Smooth muscle cell of the brain vasculature (primary cell): ENCODE results near the gene ACVR1.

Experiments
- DNase-seq: peaks from one replicate; pipeline ENCODE4 v3.0.0-alpha.2; 2012; ENCODE audit warnings: low read depth, low spot score

The ACVR1 gene

GRCh38 chr2:157793053-157793612, 83.0 kb downstream of the ACVR1 start:
- no peak for DNase-seq

DNA sequence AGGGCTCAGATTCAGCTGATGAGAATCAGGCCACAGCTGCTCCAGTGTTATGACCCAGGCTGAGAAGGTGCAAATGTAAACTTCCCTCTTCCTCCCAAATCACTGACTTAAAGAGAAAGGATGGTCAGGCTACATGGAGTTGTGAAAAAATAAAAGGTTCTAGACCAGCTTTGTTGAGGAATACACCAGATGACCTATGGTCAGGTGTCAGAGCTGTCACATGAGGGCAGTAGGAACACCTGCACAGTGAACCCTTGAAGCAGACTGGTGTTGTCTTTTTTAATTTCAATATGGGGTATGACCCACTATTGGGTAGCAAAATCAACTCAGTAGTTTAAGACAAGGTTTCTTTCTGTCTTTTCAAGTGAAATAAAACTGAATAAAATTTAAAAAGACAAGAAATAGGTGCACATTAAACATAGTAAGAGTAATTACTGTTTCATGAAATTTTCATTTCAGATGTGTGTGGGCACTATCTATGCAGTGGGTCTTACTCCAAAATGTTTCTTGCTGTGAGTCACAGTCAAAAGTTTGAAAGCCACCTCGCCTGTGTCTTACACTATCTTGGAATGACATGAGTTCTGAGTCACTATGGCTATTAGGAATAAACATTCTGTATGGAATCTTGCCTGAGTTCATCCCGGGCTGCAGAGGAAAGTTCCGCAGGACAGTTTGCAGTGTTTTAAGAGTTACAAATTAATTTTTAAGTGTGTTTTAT, 83.6 kb downstream of the ACVR1 start:
- no peak for DNase-seq

DNA sequence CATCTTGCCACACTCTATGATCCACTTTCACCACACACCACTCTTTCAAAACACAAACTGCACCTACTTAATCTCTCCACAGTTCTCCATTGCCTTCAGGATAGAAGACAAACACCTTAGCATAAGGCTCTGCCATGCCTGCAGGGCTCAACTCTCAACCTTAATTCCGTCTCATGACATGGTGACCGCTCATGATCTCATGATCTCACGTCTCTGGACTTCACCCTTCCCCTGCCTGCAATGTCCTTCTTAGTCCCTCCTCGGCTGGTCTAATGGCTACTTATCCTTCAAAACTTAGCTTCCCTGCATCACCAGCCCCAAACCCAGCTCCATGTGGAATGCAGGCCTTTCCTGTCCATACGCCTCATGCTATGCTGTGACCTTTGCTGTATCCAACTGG, 85.3 kb downstream of the ACVR1 start:
- no peak for DNase-seq

- DNase-seq = no peak
These were observed 86.1 kb downstream of the ACVR1 start for GRCh38 chr2:157789933-157790511.

DNA sequence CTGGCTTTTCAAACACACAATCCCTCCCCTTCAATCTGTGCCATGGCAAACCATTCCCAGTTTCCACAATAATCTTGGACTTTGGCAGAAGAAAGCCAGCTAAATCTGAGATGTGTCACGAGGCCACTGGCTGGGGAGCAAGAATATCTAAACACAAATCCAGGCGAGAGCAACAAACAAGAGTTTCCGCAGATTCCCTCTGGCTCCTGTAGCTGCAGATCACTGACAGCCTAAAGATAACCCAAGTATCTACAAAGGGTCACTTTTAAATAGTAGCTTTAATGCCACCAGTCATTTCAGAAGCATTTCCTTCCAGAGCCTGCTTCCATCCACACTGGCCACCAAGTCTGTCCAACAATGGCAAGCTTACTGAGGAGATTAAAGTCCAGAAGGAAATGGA, 86.9 kb downstream of the ACVR1 start:
- no peak for DNase-seq

DNA sequence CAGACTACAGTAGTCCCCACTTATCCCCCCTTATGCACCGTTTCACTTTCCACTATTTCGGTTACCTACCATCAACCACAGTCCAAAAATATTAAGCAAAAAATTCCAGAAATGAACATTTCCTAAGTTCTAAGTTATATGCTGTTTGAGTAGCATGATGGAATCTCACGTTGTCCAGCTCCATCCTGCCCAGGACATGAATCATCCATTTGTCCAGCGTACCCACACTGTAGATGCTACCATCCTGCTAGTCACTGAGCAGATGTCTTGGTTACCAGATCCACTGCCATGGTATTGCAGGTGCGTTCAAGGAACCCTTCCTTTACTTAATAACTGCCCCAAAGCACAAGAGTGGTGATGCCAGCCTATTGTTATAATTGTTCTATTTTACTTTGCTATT, 87.9 kb downstream of the ACVR1 start:
- no peak for DNase-seq

DNA sequence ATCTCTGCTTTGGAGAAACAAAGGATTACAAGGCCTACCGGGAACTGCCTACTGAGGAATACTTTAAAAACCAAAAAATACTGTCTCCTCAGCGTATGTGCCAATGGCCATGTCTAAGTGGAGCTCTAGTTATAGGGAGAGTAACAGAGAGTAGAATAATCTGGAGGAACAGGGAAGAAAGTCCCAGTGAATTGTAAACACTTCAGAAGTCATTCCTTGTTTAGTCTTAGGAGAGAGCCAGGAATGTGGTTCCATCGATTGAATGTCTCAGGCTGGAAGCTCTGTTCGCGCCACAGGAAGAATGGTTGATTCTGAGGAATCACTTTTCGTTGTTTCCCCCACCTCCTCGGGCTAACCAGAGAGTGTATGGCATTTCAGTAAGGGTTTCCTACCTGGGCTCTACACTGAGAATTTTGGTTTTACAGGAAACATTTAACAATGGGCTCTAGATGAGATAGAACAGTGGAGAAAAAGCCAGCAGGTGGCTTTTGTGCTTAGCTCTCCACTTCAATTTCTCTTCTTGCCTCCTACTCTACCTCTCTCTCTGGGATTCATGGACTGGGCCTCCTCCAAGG, 88.7 kb downstream of the ACVR1 start:
- DNase-seq = no peak

GRCh38 chr2:157786663-157787363, 89.3 kb downstream of the ACVR1 start:
- DNase-seq = no peak

DNA sequence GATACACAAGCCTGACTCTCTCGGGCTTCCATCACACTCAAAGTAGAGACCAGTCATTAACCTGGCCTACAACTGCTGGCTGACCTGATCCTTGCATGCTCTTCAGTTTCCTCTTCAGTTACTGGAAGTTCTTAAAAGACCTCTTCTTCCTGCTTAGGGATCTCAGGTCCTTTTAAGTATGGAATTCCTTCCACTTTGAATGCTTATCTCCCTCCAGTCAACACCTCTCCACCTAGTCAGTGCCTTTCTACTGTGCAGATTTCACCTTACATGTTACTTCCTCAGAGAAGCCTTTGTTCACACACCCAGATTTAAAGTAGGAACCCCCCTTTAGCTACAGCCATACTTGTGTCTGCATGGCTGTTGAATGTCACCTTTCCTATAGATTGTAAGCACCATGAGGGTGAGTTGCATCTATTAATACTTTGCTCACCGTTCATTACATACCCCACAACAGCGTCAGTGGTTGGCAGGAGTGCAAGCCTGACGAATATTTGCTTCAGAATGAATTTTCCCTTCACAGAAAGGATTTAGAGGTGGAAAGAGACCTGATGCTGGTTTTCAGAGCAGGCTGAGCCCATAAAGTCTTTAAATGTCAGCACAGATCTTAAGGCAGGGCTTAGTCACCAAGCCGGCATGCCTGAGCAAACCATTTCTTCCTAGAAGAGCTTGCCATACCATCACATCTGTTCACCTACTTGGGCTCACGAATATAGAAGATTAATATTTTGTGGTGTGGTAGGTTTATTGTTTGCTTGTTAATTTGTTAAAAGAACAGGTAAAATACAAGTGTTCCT, 90.1 kb downstream of the ACVR1 start:
- no peak for DNase-seq

DNA sequence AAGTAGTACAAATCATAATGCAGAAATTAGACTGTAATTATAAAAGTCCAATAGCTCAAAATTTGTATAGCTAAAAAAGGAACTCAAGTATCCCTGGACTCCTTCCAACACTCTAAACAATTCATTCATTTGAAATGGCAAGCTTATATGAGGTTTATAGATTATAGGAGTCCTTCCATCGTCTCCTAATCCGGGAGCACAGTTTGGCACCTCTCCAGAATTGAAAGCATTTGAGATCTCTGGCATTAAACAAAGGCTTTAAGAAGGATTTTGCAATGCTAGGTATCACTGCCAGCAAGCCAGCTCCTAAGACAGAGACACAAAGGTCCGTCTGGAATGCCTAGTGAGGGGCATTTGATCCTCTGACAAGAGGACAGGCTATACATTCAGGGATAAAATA, 90.9 kb downstream of the ACVR1 start:
- DNase-seq = no peak

DNA sequence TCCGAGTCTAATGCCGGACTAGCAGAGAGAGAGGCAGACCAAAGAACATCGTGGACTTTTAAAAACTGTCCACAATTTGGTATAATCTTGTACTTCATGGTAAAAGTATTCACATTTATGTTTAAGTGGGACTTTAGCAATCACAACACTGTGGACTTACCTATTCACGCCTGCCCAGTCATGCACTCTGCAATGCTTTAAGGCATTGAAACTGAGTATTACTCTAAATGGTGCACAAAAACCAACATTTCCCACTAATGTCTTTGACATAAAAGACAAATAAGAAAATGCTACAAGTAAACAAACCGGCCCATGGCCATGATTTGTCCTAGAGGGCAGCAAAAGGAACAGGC, 91.3 kb downstream of the ACVR1 start:
- DNase-seq = no peak

- DNase-seq = peak; percentile 77
These were observed 91.8 kb downstream of the ACVR1 start for GRCh38 chr2:157784169-157784822.

GRCh38 chr2:157783245-157783644, 92.9 kb downstream of the ACVR1 start:
- DNase-seq = no peak

DNA sequence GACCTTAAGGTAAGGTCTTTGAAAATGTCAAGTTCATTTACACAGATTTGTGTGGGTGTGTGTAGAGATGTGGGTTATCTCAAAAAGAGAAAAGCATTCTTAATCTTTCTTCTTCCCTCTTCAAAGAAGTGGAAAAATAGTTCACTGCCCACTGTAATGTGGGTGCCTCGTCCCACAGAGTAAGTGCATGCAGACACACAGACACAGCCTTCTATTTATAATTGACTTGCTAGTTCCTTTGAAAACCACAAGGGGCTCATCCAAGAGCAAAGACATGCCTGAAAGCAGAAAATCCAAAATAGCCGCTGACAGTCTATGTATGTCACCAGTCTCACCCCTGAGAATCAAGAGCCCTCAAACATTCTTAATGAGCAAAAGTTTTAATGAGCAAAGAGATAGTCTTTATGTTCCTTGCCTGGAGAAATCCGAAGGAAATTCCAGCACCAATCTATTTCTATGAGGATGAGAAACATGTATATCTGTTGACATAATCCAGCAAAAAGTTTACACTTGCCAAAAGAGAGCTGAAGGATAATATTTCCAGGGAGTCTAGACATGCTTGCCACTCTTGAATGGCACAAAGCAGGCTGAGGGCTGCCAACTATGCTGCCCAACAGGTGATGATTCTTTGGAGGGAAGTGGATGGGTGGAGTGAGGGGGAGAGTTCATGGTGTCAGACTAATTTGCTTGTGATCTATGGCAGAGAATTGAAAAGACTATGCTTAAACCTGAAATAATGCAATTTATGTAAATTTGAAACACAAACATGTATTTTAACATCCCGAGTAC, 93.9 kb downstream of the ACVR1 start:
- DNase-seq = no peak

DNA sequence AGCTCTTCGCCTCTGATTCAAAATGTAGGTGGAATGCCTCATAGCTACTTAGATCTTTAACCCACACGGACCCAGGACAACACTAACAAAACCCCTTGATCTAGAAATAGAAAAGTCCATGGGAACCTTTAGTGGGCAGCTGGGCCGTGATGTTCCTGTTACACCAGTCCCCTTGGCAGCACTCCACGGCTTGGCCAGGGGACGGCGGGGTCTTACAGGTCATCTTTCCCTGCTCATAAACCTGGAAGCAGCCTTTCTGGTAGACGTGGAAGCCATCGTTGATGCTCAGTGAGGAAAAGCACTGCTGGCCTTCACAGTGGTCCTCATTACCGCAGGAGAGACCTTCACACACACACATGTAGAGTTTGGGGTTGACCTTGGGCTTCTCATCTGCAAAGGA, 95.9 kb downstream of the ACVR1 start:
- no peak for DNase-seq

DNA sequence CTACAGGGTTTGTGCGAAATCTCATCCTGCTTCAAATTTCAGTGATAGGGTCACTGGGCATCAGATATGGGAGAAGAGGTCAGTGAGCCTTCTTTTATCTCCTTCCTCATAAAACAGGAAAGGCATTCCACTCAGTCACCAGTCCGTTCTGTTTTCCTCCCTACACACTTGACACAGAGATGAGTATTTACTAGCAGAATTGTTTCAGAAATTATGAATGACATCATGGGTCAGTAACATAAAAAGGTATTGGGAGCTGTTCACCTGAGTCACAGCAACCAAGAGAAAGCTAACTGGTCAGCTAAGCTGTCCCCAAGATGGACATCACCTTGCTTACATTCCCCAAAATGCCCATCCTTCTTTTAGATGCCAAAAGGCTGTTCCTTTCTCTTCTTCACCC, 96.3 kb downstream of the ACVR1 start:
- no peak for DNase-seq

DNA sequence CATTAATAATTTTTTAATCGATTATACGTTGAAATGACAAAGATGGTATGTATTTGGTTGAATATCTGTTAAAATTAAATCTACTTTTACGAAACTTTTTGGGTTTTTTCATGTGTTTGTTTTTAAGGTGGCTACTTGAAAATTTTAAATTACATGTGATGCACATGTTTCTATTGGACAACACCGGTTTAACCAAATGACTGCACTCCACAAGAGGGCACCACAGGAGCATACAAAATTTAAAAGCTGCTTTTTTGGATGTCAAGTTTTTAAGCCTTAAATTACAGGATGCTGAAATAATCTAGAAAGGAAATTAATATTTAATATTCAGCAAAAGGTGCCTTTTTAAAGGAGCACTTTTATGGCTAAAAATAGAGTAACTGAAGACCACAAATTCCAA, 98.7 kb downstream of the ACVR1 start:
- no peak for DNase-seq

DNA sequence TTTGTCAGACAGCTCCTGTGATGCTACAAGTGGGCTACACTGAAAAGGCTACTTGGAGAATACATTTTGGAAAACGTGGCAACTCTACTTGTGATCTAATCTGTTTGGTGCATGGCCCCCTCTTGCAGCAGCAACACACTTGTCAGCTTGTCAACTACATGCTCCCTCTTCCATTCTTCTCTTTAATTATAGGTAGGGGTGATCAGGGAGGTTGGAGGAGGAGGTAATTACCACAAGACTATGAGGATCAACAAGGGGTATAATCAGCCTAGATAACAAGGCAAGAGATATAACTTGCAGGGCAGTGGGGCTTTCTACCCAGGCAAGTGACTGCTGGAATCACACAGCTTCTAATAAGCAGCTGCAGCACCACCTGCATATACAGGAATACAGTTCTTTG, 104.9 kb downstream of the ACVR1 start:
- DNase-seq = no peak

DNA sequence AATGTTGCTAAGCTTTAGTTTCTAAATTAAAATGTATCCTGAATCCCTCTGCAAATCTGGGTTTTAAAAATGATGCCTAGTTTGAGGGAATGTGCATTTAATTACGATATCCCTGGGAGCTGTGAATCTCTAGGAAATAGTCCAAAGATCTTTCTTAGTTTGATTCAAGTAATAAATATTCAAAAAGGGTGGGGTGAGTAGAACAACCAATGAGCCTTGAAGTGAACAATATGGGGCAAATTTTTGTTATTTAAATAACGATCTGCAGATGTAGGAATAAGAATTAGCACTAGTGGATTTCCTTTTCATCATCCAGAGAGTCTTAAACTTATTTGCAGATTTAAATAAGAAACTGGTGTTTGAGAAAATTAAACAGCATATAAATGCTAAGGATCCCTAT, 106.3 kb downstream of the ACVR1 start:
- no peak for DNase-seq

DNA sequence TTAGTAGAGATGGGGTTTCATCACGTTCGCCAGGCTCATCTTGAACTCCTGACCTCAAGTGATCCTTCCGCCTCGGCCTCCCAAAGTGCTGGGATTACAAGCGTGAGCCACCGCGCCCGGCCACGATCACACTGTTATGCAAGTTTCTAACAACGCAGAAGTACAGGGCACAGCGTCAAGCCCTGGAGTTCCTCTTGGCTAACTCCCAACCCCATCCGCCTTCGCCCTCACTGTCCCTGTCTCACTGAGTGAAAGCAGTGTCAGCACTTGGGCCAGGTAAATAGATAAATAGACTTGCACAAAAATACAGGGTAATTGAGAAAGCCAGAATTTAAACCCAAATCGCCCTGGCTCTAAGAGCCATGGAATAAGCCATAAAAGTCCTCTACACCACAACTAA, 111.7 kb downstream of the ACVR1 start:
- DNase-seq = no peak
